Measurements from ENCODE around the gene SUPT16H. TPM values are rescaled to one million over a fixed set of nuclear protein-coding genes. Genes with fewer than 3 reads are reported as not detected.

The SUPT16H gene
- total and polyA plus RNA-seq, 2 of the 13 experiments (the other 11 are each of a cell fraction or from before 2014, with no cell fraction given), result 77.5 to 230 TPM

DNA sequence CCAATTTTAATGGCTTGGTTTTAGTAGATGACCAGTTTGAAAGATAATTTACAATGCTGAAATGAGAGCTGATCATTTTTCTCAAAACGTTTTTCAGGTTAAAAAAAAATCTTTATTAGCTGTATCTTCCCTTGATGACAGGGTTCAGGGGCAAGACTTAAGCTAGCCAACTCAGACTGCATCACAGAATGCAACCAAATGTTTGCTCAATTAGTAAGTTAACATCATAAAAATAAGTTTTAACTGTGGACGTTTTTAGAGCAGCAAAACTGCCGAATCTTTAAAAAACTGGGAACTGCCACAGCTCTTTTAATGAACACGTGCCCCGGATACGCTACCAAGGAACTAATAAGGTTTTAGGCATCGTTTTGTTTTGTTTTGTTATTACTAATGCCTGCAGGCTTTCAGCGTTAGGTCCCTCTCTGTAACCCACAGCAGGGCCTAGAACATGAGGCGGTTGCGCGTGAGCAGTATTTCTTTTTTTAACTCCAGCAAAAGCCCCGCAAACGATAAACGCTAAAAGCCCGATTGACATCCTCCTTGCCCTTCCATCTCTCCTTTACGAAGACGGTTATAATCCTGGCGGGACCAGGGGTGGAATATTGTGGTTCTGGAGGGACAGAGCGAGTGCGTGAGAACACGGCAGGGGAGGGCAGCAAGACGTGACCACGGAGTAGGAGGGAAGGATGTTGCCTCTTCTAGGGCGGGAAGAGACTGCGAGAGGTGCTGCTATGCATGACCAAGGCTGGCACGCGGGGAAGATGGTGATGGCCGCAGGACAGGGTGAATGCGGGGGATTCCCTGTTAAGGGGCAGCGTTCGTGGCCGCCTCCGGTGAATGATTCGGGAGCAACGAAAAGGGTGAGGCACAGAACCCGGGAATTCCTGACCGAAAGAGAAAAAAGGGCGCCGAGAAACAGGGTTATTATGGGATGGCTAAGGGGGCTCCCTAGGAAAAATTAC lies 652 bp downstream of the SUPT16H start (continued):
- TF ChIP-seq, protein P1, sequence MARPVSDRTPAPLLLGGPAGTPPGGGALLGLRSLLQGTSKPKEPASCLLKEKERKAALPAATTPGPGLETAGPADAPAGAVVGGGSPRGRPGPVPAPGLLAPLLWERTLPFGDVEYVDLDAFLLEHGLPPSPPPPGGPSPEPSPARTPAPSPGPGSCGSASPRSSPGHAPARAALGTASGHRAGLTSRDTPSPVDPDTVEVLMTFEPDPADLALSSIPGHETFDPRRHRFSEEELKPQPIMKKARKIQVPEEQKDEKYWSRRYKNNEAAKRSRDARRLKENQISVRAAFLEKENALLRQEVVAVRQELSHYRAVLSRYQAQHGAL (CRISPR knock-in tag; IDR thresholded peaks at IDR 0.05; ENCODE audit: not compliant biosample characterization), result no peak
- TF ChIP-seq ZNF160 (CRISPR knock-in tag; IDR thresholded peaks at IDR 0.05) (no peak), ZNF496 (CRISPR knock-in tag; IDR thresholded peaks at IDR 0.05; ENCODE audit: insufficient replicate concordance) (no peak), CBX2 (IDR thresholded peaks at IDR 0.05; ENCODE audit: low read depth, low read length) (no peak), CBX2 (CRISPR knock-in tag; IDR thresholded peaks at IDR 0.05; ENCODE audit: low read depth) (no peak), MTF1 (CRISPR knock-in tag; IDR thresholded peaks at IDR 0.05) (no peak; the same call in 1 of the 2 replicates), ZSCAN31 (CRISPR knock-in tag; IDR thresholded peaks at IDR 0.05; ENCODE audit: low read depth) (no peak), JUND (CRISPR knock-in tag; IDR thresholded peaks at IDR 0.05) (0 out of 2 replicates have a peak, but pooled peaks have one; percentile 58), SIX4 (CRISPR knock-in tag; IDR thresholded peaks at IDR 0.05) (no peak), ZNF234 (CRISPR knock-in tag; conservative IDR thresholded peaks at IDR 0.05) (no peak), ZNF343 (CRISPR knock-in tag; IDR thresholded peaks at IDR 0.05) (no peak), MXD4 (CRISPR knock-in tag; IDR thresholded peaks at IDR 0.05) (no peak), GZF1 (CRISPR knock-in tag; IDR thresholded peaks at IDR 0.05) (no peak), ZNF644 (CRISPR knock-in tag; IDR thresholded peaks at IDR 0.05; ENCODE audit: low read depth) (no peak), SRF (IDR thresholded peaks at IDR 0.05; ENCODE audit: low read depth, low read length) (no peak)
- TF ChIP-seq, protein P2, sequence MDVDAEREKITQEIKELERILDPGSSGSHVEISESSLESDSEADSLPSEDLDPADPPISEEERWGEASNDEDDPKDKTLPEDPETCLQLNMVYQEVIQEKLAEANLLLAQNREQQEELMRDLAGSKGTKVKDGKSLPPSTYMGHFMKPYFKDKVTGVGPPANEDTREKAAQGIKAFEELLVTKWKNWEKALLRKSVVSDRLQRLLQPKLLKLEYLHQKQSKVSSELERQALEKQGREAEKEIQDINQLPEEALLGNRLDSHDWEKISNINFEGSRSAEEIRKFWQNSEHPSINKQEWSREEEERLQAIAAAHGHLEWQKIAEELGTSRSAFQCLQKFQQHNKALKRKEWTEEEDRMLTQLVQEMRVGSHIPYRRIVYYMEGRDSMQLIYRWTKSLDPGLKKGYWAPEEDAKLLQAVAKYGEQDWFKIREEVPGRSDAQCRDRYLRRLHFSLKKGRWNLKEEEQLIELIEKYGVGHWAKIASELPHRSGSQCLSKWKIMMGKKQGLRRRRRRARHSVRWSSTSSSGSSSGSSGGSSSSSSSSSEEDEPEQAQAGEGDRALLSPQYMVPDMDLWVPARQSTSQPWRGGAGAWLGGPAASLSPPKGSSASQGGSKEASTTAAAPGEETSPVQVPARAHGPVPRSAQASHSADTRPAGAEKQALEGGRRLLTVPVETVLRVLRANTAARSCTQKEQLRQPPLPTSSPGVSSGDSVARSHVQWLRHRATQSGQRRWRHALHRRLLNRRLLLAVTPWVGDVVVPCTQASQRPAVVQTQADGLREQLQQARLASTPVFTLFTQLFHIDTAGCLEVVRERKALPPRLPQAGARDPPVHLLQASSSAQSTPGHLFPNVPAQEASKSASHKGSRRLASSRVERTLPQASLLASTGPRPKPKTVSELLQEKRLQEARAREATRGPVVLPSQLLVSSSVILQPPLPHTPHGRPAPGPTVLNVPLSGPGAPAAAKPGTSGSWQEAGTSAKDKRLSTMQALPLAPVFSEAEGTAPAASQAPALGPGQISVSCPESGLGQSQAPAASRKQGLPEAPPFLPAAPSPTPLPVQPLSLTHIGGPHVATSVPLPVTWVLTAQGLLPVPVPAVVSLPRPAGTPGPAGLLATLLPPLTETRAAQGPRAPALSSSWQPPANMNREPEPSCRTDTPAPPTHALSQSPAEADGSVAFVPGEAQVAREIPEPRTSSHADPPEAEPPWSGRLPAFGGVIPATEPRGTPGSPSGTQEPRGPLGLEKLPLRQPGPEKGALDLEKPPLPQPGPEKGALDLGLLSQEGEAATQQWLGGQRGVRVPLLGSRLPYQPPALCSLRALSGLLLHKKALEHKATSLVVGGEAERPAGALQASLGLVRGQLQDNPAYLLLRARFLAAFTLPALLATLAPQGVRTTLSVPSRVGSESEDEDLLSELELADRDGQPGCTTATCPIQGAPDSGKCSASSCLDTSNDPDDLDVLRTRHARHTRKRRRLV (CRISPR knock-in tag; IDR thresholded peaks at IDR 0.05), result 0 out of 2 replicates have a peak, but pooled peaks have one; percentile 29
- TF ChIP-seq, protein P3, sequence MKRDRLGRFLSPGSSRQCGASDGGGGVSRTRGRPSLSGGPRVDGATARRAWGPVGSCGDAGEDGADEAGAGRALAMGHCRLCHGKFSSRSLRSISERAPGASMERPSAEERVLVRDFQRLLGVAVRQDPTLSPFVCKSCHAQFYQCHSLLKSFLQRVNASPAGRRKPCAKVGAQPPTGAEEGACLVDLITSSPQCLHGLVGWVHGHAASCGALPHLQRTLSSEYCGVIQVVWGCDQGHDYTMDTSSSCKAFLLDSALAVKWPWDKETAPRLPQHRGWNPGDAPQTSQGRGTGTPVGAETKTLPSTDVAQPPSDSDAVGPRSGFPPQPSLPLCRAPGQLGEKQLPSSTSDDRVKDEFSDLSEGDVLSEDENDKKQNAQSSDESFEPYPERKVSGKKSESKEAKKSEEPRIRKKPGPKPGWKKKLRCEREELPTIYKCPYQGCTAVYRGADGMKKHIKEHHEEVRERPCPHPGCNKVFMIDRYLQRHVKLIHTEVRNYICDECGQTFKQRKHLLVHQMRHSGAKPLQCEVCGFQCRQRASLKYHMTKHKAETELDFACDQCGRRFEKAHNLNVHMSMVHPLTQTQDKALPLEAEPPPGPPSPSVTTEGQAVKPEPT (CRISPR knock-in tag; IDR thresholded peaks at IDR 0.05; ENCODE audit: low read depth), result no peak
- TF ChIP-seq, protein P4, sequence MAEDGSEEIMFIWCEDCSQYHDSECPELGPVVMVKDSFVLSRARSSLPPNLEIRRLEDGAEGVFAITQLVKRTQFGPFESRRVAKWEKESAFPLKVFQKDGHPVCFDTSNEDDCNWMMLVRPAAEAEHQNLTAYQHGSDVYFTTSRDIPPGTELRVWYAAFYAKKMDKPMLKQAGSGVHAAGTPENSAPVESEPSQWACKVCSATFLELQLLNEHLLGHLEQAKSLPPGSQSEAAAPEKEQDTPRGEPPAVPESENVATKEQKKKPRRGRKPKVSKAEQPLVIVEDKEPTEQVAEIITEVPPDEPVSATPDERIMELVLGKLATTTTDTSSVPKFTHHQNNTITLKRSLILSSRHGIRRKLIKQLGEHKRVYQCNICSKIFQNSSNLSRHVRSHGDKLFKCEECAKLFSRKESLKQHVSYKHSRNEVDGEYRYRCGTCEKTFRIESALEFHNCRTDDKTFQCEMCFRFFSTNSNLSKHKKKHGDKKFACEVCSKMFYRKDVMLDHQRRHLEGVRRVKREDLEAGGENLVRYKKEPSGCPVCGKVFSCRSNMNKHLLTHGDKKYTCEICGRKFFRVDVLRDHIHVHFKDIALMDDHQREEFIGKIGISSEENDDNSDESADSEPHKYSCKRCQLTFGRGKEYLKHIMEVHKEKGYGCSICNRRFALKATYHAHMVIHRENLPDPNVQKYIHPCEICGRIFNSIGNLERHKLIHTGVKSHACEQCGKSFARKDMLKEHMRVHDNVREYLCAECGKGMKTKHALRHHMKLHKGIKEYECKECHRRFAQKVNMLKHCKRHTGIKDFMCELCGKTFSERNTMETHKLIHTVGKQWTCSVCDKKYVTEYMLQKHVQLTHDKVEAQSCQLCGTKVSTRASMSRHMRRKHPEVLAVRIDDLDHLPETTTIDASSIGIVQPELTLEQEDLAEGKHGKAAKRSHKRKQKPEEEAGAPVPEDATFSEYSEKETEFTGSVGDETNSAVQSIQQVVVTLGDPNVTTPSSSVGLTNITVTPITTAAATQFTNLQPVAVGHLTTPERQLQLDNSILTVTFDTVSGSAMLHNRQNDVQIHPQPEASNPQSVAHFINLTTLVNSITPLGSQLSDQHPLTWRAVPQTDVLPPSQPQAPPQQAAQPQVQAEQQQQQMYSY (CRISPR knock-in tag; IDR thresholded peaks at IDR 0.05), result no peak

All from HepG2 (cell line).